Stimulated activated CD4-positive, alpha-beta T cell treated with anti-CD3 and anti-CD28 coated beads, Interleukin-4, amount 100 ng/mL, for 24 hours (primary cell): ENCODE measurements around the gene ERP44.
"Not testable (repeated sequence)": the region's sequence is repeated elsewhere in the genome, so short reads cannot be mapped to it uniquely, and the experiment has no call there.

Source experiments
- DNase-seq: peaks from one replicate; pipeline ENCODE4 v3.0.0-alpha.2; 2020

Gene ERP44

GRCh38 chr9:100099722-100100042 is 882 bp upstream of the ERP44 start:
- peak; percentile 11 for DNase-seq

GRCh38 chr9:100098046-100098886 is 534 bp downstream of the ERP44 start:
- peak; percentile 27 for DNase-seq

- DNase-seq = no peak
These were observed 2.4 kb downstream of the ERP44 start for GRCh38 chr9:100096378-100096916.

- not testable (repeated sequence) for DNase-seq
These were observed 4.4 kb downstream of the ERP44 start for GRCh38 chr9:100094411-100094810.

GRCh38 chr9:100092066-100092465 is 6.7 kb downstream of the ERP44 start:
- DNase-seq = no peak

- no peak for DNase-seq
These were observed 7.2 kb downstream of the ERP44 start for GRCh38 chr9:100091650-100092049.

GRCh38 chr9:100090880-100091279 is 7.9 kb downstream of the ERP44 start:
- no peak for DNase-seq

GRCh38 chr9:100088202-100088601 is 10.6 kb downstream of the ERP44 start:
- peak; percentile 15 for DNase-seq

- DNase-seq = no peak
These were observed 11.6 kb downstream of the ERP44 start for GRCh38 chr9:100087218-100087617.

- no peak for DNase-seq
These were observed 12.6 kb downstream of the ERP44 start for GRCh38 chr9:100086097-100086635.

GRCh38 chr9:100084734-100085133 is 14.1 kb downstream of the ERP44 start:
- no peak for DNase-seq

GRCh38 chr9:100084128-100084453 is 14.7 kb downstream of the ERP44 start:
- DNase-seq = no peak

GRCh38 chr9:100083448-100084127 is 15.2 kb downstream of the ERP44 start:
- DNase-seq = no peak

GRCh38 chr9:100082782-100083181 is 16.0 kb downstream of the ERP44 start:
- no peak for DNase-seq

- not testable (repeated sequence) for DNase-seq
These were observed 22.5 kb downstream of the ERP44 start for GRCh38 chr9:100076256-100076655.

- no peak for DNase-seq
These were observed 23.8 kb downstream of the ERP44 start for GRCh38 chr9:100074989-100075388.

GRCh38 chr9:100074093-100074492 is 24.7 kb downstream of the ERP44 start:
- no peak for DNase-seq

GRCh38 chr9:100072805-100073204 is 26.0 kb downstream of the ERP44 start:
- DNase-seq = no peak

- DNase-seq = no peak
These were observed 27.5 kb downstream of the ERP44 start for GRCh38 chr9:100071271-100071670.

- no peak for DNase-seq
These were observed 28.4 kb downstream of the ERP44 start for GRCh38 chr9:100070104-100071041.

- DNase-seq = not testable (repeated sequence)
These were observed 29.7 kb downstream of the ERP44 start for GRCh38 chr9:100069068-100069467.

- not testable (repeated sequence) for DNase-seq
These were observed 30.8 kb downstream of the ERP44 start for GRCh38 chr9:100067990-100068389.

GRCh38 chr9:100066539-100066938 is 32.3 kb downstream of the ERP44 start:
- no peak for DNase-seq
